ENCODE measurements around the gene UBE2V1.

UBE2V1 gene

DNA sequence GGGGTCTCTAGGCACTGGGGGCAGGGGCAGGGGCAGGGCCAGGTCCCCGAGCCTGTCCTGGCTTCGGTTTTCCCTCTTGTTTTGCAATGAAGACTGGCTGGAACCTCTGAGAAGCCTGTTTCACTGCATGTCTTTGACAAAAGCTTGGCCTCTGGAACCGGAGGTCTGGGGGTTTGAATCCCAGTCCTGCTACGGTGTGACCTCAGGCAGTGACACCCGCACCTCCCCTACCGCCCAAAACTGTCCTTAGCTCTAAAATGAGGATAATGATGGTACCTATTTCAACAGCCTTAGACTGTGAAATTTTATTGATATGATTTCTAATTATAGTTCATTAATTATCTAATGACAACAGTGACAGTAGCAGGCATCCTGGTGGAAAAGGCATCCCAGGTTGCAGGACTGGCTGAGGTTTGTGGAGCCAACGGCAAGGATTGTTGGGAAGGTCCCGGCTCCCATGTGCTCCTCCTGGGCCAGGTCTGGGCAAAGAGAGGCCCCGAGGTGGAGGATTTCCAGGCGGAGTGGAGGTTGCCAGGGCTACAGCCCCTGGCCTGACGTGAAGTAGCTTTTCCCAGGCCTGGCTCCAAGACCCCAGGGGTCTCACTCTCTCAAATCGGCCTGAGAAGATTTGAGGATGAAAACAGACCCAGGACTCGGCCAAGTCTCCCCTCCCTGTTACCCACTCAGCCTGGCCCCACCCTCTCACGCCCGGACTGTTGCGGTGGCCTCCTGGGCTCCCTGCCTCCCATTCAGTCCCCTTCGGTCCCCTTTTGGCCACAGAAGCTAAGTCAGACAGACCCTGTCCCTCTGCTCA lies 72.3 kb downstream of the UBE2V1 start:
- no peak for DNase-seq

DNA sequence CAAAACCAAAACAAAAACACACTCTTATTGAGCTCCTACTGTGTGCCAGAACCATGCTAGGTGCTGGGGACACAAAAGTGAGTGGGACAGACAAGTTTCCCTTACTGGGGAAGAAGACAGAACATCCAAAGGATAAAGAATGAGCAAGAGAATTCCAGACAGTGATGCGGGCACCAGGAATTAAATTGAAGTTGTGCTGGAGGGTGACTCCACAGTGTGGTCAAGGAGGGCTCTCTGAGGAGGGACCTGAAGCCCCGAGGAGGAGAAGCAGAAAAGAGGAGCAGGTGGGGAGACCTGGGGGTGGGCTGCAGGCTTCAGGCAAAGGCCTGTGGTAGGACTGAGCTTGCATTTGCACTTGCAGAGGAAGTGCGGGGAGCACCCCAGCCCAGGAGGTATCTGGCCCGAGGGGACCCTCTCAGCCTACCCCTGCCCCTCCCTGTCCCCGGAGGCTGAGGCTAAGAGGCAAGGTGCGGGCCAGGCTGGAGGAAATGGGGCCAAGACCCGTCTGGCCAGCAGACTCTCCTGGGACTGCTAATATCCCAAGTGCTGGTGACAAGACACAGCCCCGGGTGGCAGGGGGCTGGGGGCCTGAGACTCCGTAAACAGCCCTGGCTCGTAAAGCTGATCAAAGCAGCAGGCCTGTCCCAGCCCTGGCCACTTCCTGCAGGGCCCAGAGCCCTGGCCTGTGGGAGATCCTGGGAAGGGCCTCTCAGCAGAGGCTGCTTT lies 73.1 kb downstream of the UBE2V1 start:
- no peak for DNase-seq

DNA sequence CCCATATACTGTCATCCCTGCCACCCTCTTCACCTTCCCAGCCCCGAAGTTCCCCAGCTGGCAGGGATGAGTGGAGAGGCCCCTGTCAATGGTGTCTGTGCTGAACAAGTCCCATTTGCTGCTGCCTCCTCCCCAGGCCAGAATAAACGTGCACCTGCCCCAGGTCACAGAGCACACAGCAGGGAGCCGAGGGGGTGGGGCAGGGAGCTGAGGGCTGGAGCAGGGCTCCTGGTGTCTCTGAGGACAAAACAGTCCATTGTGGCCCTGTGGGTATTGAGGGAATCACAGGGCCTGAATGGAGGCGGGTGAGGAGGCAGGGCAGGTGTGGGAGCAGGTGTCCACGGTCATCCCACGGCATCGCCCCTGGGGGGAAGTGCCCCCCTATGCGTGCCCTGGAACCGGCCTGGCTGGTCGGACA lies 74.4 kb downstream of the UBE2V1 start:
- no peak for DNase-seq

DNA sequence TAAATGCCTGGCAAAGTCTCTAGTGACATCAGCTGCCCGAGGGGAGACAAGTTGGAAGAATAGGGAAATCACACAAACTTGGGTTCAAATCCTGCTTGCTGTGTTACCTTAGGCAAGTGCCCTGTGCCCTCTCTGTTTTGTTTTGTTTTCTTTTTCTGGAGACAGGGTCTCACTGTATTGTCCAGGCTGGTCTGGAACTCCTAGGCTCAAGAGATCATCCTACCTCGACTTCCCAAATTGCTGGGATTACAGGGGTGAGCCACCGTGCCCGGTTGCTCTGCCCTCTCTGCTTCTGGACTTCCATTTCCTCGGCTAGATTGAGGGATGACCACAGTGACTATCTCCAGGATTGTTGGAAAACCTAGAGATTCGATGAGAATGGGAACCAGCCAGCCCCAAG lies 74.8 kb downstream of the UBE2V1 start:
- DNase-seq: no peak

DNA sequence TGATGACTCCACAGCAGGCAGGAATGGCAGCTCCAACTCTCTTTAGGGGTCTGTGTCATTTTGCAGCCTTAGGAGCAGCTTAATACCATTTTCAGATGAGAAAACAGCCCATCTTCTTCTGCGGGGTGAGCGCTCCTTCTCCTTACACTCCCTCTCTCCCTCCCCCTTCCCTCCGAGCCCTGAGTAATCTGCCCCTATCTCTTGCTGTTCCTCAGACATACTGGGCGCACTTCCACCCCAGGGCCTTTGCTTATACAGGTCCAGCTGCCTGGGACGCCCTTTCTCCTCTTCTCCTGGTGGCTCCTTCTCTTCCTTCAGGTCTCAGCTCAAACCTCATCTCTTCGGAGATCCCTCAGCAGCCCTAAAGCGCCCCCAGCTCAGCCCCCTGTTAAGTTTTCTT lies 75.4 kb downstream of the UBE2V1 start:
- DNase-seq: no peak

DNA sequence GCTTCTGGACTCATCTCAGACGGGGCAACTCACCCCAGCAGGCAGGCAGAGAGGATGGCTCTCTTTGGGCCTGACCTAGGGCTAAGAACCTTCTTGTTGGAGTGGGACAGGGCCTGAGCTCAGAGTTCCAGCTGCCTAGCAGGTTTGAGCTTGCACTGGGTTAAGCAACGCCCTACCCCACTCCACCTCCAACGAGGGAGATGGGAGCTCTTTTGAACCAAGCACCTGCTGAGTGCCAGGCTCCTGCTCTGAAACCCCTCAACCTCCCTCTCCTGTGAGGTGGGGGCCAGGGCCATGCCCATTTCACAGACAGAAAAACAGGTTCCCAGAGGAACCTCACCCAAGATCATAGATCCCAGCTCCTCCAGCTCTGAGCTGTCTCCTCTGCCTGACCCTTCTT lies 75.8 kb downstream of the UBE2V1 start:
- DNase-seq: no peak

DNA sequence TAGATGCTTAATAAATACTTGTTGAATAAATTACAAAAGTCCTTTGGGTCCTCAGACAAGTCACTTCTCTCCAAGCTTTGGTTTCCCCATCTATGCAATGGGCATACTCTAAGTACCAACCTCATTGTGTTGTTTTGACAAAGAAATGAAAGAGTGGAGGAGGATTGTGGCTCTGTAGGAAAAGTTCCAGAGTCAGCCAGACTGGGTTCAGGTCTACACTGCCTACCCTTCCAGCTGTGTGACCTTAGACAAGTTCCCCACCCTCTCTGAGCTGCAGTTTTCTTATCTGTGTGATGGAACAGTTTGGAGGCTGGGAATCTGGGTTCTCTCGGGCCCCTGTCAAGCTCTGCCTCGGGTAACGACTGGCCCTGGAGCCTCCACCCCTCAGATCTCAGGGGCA lies 76.2 kb downstream of the UBE2V1 start:
- DNase-seq: no peak

DNA sequence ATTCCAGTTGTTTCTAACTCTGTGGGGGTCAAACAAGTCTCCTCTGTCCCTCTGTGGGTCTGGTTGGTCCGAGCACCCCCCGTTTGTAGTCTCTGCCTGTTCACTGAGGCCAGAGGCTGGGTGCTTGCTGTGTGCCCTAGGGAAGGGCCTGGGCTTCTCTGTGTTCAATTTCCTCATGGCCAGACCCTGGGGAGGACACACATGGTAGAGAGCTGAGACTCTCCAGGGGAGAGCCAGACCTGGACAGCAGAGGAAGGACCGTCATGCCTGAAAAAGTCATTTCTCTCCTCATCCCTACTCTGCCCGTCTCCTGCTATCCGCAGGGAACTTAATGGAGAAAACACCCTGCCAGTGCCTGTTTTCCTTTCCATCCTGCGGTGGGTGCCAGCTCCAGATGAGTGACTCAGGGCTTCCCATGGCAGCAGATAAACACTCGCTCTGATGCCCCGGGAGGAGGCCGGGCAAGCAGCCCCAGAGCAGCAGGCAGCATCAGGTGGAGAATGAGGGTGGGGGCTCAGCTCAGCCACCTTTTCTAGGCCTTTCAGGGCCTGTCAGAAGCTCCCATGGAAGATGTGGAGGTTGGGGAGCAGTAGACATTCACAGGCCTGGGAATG lies 78.3 kb downstream of the UBE2V1 start:
- no peak for DNase-seq

DNA sequence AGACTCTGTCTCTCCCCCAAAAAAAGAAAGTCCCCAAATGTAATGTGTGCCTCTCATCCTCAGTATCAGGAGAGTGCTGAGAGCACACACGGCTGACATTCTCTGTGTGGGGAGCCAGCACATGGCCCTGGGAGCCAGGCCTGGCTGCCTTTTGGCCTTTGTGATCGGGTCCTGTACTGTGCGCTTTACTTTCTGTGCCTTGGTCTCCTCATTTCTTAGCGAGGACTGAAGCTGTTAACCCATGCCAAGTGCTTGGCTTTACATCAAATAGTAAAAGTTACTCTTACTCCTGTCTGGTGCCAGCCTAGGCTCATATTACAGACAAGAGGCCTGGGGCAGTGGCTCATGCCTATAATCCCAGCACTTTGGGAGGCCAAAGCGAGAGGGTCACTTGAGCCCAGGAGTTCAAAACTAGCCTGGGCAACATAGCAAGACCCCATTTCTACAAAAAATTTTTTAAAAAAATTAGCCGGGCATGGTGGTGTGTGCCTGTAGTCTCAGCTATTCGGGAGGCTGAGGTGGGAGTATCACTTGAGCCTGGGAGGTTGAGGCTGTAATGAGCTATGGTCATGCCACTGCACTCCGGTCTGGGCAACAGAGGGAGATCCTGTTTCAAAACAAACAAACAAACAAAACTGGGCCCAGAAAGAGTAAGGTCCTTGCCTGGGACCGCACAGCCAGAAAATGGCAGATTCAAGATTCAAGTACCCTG lies 79.8 kb downstream of the UBE2V1 start:
- no peak for DNase-seq
